Naive thymus-derived CD4-positive, alpha-beta T cell (primary cell): Measurements from ENCODE around the gene QKI. TPM values are rescaled to one million over a fixed set of nuclear protein-coding genes. Genes with fewer than 3 reads are reported as not detected.

Source experiments
- ATAC-seq: fragments of 150-1000 bp; cut with Tn5 transposase; 2 replicates; pipeline ENCODE4 v1.10.0; 2021; ENCODE audit warnings: mild to moderate bottlenecking, moderate library complexity
- CTCF ChIA-PET: fragments of 350-600 bp; sonication (Branson Sonifier 250); formaldehyde crosslinking; loops from one replicate; lab custom pipeline; 2021; ENCODE audit warnings: antibody characterized with exemption; lab: Charles Lee
- POLR2A ChIA-PET: fragments of 350-600 bp; sonication (Branson Sonifier 250); formaldehyde crosslinking; loops from one replicate; lab custom pipeline; 2021; ENCODE audit warnings: antibody characterized with exemption, inconsistent platforms; lab: Charles Lee
- DNase-seq, 9 donors: peaks; one replicate each; pipeline versions ENCODE4 v3.0.0 to v3.0.0-alpha.2; 2020 to 2022; ENCODE audit warnings: mixed read lengths in 1 of 9
- H3K27ac ChIP-seq: one replicate; pipeline ENCODE4 v1.7.0; 2013; ENCODE audit warnings: mild to moderate bottlenecking, low read depth, low read length, moderate library complexity
- H3K27me3 ChIP-seq, 2 donors: one replicate each; pipeline ENCODE4 v1.7.0; 2013; ENCODE audit warnings: low read length in 2 of 2, mild to moderate bottlenecking in 2 of 2, moderate library complexity in 2 of 2; ENCODE audit not compliant: control insufficient read depth in 2 of 2, insufficient read depth in 2 of 2
- H3K36me3 ChIP-seq, 3 experiments: 1 replicate in 2 of 3; 2 replicates in 1 of 3; pipeline ENCODE4 v1.7.0; 2013; ENCODE audit warnings: low read length in 3 of 3, mild to moderate bottlenecking in 3 of 3, moderate library complexity in 1 of 3; ENCODE audit not compliant: insufficient read depth in 3 of 3, control insufficient read depth in 2 of 3
- H3K4me1 ChIP-seq, 2 donors: one replicate each; pipeline ENCODE4 v1.7.0; 2013; ENCODE audit warnings: low read length in 2 of 2, mild to moderate bottlenecking in 2 of 2, moderate library complexity in 1 of 2; ENCODE audit not compliant: control insufficient read depth in 2 of 2, insufficient read depth in 2 of 2
- H3K4me3 ChIP-seq: 2 replicates; pipeline ENCODE4 v1.7.0; 2013; ENCODE audit warnings: mild to moderate bottlenecking, low read length
- H3K9me3 ChIP-seq, 3 experiments: 1 replicate in 2 of 3; 2 replicates in 1 of 3; pipeline ENCODE4 v1.7.0; 2013; ENCODE audit warnings: low read length in 3 of 3; ENCODE audit not compliant: control insufficient read depth in 2 of 3
- H3K27ac Mint-ChIP-seq, 9 donors: one replicate each; pipeline ENCODE4 v1.8.0; 2020 to 2022; ENCODE audit warnings: mixed read lengths in 9 of 9, mild to moderate bottlenecking in 8 of 9, moderate library complexity in 5 of 9, inconsistent platforms in 2 of 9
- H3K27me3 Mint-ChIP-seq, 5 donors: one replicate each; pipeline ENCODE4 v1.8.0; 2021 to 2022; ENCODE audit warnings: mixed read lengths in 5 of 5, mild to moderate bottlenecking in 1 of 5
- H3K36me3 Mint-ChIP-seq, 5 donors: one replicate each; pipeline ENCODE4 v1.8.0; 2020 to 2022; ENCODE audit warnings: mixed read lengths in 5 of 5, mild to moderate bottlenecking in 3 of 5, inconsistent platforms in 1 of 5
- H3K4me1 Mint-ChIP-seq, 7 donors: one replicate each; pipeline ENCODE4 v1.8.0; 2020 to 2022; ENCODE audit warnings: mixed read lengths in 7 of 7, mild to moderate bottlenecking in 3 of 7, inconsistent platforms in 1 of 7
- H3K4me3 Mint-ChIP-seq, 10 donors: one replicate each; pipeline ENCODE4 v1.8.0; 2020 to 2022; ENCODE audit warnings: mild to moderate bottlenecking in 10 of 10, mixed read lengths in 10 of 10, moderate library complexity in 6 of 10, inconsistent platforms in 2 of 10
- H3K9me3 Mint-ChIP-seq, 11 donors: one replicate each; pipeline ENCODE4 v1.8.0; 2020 to 2022; ENCODE audit warnings: mixed read lengths in 11 of 11, mild to moderate bottlenecking in 4 of 11, inconsistent platforms in 1 of 11, moderate library complexity in 1 of 11
- intact Hi-C, 2 donors: fragments of 100-400 bp; cut with micrococcal nuclease; formaldehyde crosslinking; loops; one replicate each; pipeline ENCODE4 v1.15.1; 2023
- polyA plus RNA-seq, 2 donors: library from polyadenylated mRNA; unstranded; fragments of 300-500 nt; fragmentation: Illumina TruSeq; gene quantifications; one replicate each; pipeline ENCODE4 v1.2.3, GENCODE V29; 2021
- total RNA-seq, 6 experiments: library from RNA in 5 of 6; stranded (reverse) in 5 of 6; gene quantifications; 1 replicate in 5 of 6; 2 replicates in 1 of 6; pipeline ENCODE4 v1.2.3 and lab custom pipeline; 2021 to 2026

The QKI gene
- total and polyA plus RNA-seq, 7 experiments from 2014 or later, result 15.0 to 147 (median 72.5) TPM

GRCh38 chr6:163579880-163580295 lies 165.4 kb downstream of the QKI start:
- H3K27me3 ChIP-seq, result no peaks in the 10 kb centered on the region
- Mint-ChIP-seq H3K36me3 (peaks cover 0 to 4% (median 0%) of the 10 kb centered on the region in 5 donors), H3K4me3 (no peak overlapping the region), H3K27ac (no peak overlapping the region), H3K4me1 (peaks cover 0 to 4% (median 0%) of the 10 kb centered on the region in 7 donors), H3K9me3 (peaks cover 0 to 2% (median 0%) of the 10 kb centered on the region in 11 donors), H3K27me3 (peaks cover 0 to 10% (median 4%) of the 10 kb centered on the region in 5 donors)
- H3K27ac ChIP-seq, result no peak overlapping the region
- intact Hi-C loops, result no loop called here
- POLR2A ChIA-PET, result no interaction called here
- no peaks in the 10 kb centered on the region for H3K4me1 ChIP-seq
- H3K4me3 ChIP-seq, result no peak overlapping the region
- H3K36me3 ChIP-seq, result no peaks in the 10 kb centered on the region
- DNase-seq (no peak), ATAC-seq (no peak)
- H3K9me3 ChIP-seq, result no peaks in the 10 kb centered on the region
- CTCF ChIA-PET, result no interaction called here

GRCh38 chr6:163580311-163581030 lies 166.0 kb downstream of the QKI start:
- Histone ChIP-seq H3K4me3 (no peak overlapping the region), H3K27me3 (no peaks in the 10 kb centered on the region), H3K36me3 (no peaks in the 10 kb centered on the region), H3K9me3 (no peaks in the 10 kb centered on the region), H3K4me1 (no peaks in the 10 kb centered on the region), H3K27ac (no peak overlapping the region)
- H3K27me3 Mint-ChIP-seq, result peaks cover 0 to 10% (median 4%) of the 10 kb centered on the region in 5 donors
- peaks cover 0 to 2% (median 0%) of the 10 kb centered on the region in 11 donors for H3K9me3 Mint-ChIP-seq
- no peak for DNase-seq
- no peak overlapping the region for H3K4me3 Mint-ChIP-seq
- CTCF ChIA-PET, result no interaction called here
- ATAC-seq, result no peak
- H3K4me1 Mint-ChIP-seq, result peaks cover 0 to 4% (median 0%) of the 10 kb centered on the region in 7 donors
- H3K27ac Mint-ChIP-seq, result no peak overlapping the region
- intact Hi-C loops, result no loop called here
- peaks cover 0 to 4% (median 0%) of the 10 kb centered on the region in 5 donors for H3K36me3 Mint-ChIP-seq
- POLR2A ChIA-PET, result no interaction called here

- H3K4me1 ChIP-seq, result no peaks in the 10 kb centered on the region
- peaks cover 4 to 18% (median 12%) of the 10 kb centered on the region in 5 donors for H3K27me3 Mint-ChIP-seq
- no peak for ATAC-seq
- intact Hi-C loops, result no loop called here
- H3K27ac ChIP-seq, result no peak overlapping the region
- no peak for DNase-seq
- H3K4me3 ChIP-seq, result no peak overlapping the region
- CTCF ChIA-PET, result no interaction called here
- peaks cover 0 to 2% (median 0%) of the 10 kb centered on the region in 11 donors for H3K9me3 Mint-ChIP-seq
- H3K9me3 ChIP-seq, result no peaks in the 10 kb centered on the region
- POLR2A ChIA-PET, result no interaction called here
- H3K4me1 Mint-ChIP-seq, result peaks cover 0 to 8% (median 0%) of the 10 kb centered on the region in 7 donors
- H3K36me3 Mint-ChIP-seq, result no peaks in the 10 kb centered on the region
- no peak overlapping the region for H3K27ac Mint-ChIP-seq
- no peaks in the 10 kb centered on the region for H3K36me3 ChIP-seq
- H3K27me3 ChIP-seq, result no peaks in the 10 kb centered on the region
- H3K4me3 Mint-ChIP-seq, result no peak overlapping the region
These were observed 169.0 kb downstream of the QKI start for GRCh38 chr6:163583558-163583957.

- no peaks in the 10 kb centered on the region for H3K4me1 ChIP-seq
- no peak overlapping the region for H3K27ac ChIP-seq
- POLR2A ChIA-PET, result no interaction called here
- Mint-ChIP-seq H3K4me3 (no peak overlapping the region), H3K9me3 (peaks cover 0 to 17% (median 8%) of the 10 kb centered on the region in 11 donors), H3K36me3 (peaks cover 0 to 9% (median 2%) of the 10 kb centered on the region in 5 donors), H3K27me3 (peaks cover 2 to 24% (median 11%) of the 10 kb centered on the region in 5 donors), H3K27ac (no peak overlapping the region), H3K4me1 (peaks cover 0 to 8% (median 0%) of the 10 kb centered on the region in 7 donors)
- no peaks in the 10 kb centered on the region for H3K36me3 ChIP-seq
- DNase-seq (no peak), ATAC-seq (peak; percentile 82)
- no peaks in the 10 kb centered on the region for H3K27me3 ChIP-seq
- intact Hi-C loops, result no loop called here
- CTCF ChIA-PET, result no interaction called here
- H3K9me3 ChIP-seq, result no peaks in the 10 kb centered on the region
- H3K4me3 ChIP-seq, result no peak overlapping the region
These were observed 171.5 kb downstream of the QKI start for GRCh38 chr6:163585932-163586437.

- POLR2A ChIA-PET, result no interaction called here
- intact Hi-C loops, result no loop called here
These were observed 172.4 kb downstream of the QKI start for GRCh38 chr6:163586888-163587287.

GRCh38 chr6:163588220-163588919 lies 173.9 kb downstream of the QKI start:
- H3K27ac Mint-ChIP-seq, result no peak overlapping the region
- H3K4me3 Mint-ChIP-seq, result no peak overlapping the region
- ChIA-PET CTCF (no interaction called here), POLR2A (no interaction called here)
- ATAC-seq, result no peak
- H3K36me3 ChIP-seq, result no peaks in the 10 kb centered on the region
- H3K4me1 Mint-ChIP-seq, result peaks cover 0 to 8% (median 0%) of the 10 kb centered on the region in 7 donors
- peaks cover 0 to 17% (median 3%) of the 10 kb centered on the region in 5 donors for H3K36me3 Mint-ChIP-seq
- peaks cover 2 to 38% (median 25%) of the 10 kb centered on the region in 5 donors for H3K27me3 Mint-ChIP-seq
- no peak overlapping the region for H3K4me3 ChIP-seq
- no peak for DNase-seq
- peaks cover 0 to 3% (median 0%) of the 10 kb centered on the region in 3 experiments for H3K9me3 ChIP-seq
- H3K9me3 Mint-ChIP-seq, result peaks cover 5 to 36% (median 20%) of the 10 kb centered on the region in 11 donors
- no peaks in the 10 kb centered on the region for H3K4me1 ChIP-seq
- no peaks in the 10 kb centered on the region for H3K27me3 ChIP-seq
- intact Hi-C loops, result no loop called here
- no peak overlapping the region for H3K27ac ChIP-seq

More at GRCh38 chr6:163586888-163587287, 172.4 kb downstream of the QKI start:
- Histone ChIP-seq H3K27me3 (no peaks in the 10 kb centered on the region), H3K4me1 (no peaks in the 10 kb centered on the region), H3K36me3 (no peaks in the 10 kb centered on the region), H3K4me3 (no peak overlapping the region), H3K27ac (no peak overlapping the region), H3K9me3 (peaks cover 0 to under 1% (median 0%) of the 10 kb centered on the region in 3 experiments)
- CTCF ChIA-PET, result no interaction called here
- H3K27me3 Mint-ChIP-seq, result peaks cover 2 to 27% (median 15%) of the 10 kb centered on the region in 5 donors
- H3K36me3 Mint-ChIP-seq, result peaks cover 0 to 9% (median 3%) of the 10 kb centered on the region in 5 donors
- no peak overlapping the region for H3K4me3 Mint-ChIP-seq
- H3K9me3 Mint-ChIP-seq, result peaks cover 1 to 22% (median 11%) of the 10 kb centered on the region in 11 donors
- H3K4me1 Mint-ChIP-seq, result peaks cover 0 to 8% (median 0%) of the 10 kb centered on the region in 7 donors
- H3K27ac Mint-ChIP-seq, result no peak overlapping the region
- ATAC-seq (no peak), DNase-seq (no peak)
